Left cardiac atrium (tissue), 4 donors: ENCODE data around the gene NELFB. TPM values are rescaled to one million over a fixed set of nuclear protein-coding genes. Genes with fewer than 3 reads are reported as not detected.
"Not testable (repeated sequence)": the region's sequence is repeated elsewhere in the genome, so short reads cannot be mapped to it uniquely, and the experiment has no call there.

Source experiments
- ATAC-seq, 2 donors: fragments of 200-7000 bp; cut with Tn5 transposase; one replicate each; pipeline ENCODE4 v1.9.1; 2020; ENCODE audit warnings: mild to moderate bottlenecking in 2 of 2, moderate library complexity in 2 of 2
- DNase-seq: peaks from one replicate; pipeline ENCODE4 v3.0.0-alpha.2; 2020
- intact Hi-C, 2 donors: fragments of 100-400 bp; cut with DNase I; formaldehyde crosslinking; loops; one replicate each; pipeline versions ENCODE4 v1.14.1 to v1.15.1; 2022 to 2023
- total RNA-seq, 2 donors: library from RNA; stranded (reverse); fragmentation: NEBNext Ultra II Directional; extraction: Animal tissue kit (Norgen Biotek cat#: 25700); gene quantifications; one replicate each; pipeline ENCODE4 v1.2.1, GENCODE V29; 2021
- donor health status: DM: no; HTN: yes; CAD: no.
- donor health status: DM: no; HTN: yes; CAD: no; lungs with severe emphysema.
- donor health status: DM: yes; HTN: yes; CAD: no.
- donor health status: Dilated cardiomyopathy.

Gene NELFB
- total RNA-seq, 2 donors from 2014 or later = 35.1 to 38.1 TPM

- DNase-seq, intact Hi-C loops, ATAC-seq: not testable (repeated sequence)
These were observed 11.9 kb upstream of the NELFB start for GRCh38 chr9:137243266-137243625.

GRCh38 chr9:137243626-137244485, 11.3 kb upstream of the NELFB start:
- intact Hi-C loops = no loop called here
- DNase-seq (no peak), ATAC-seq (no peak)

- intact Hi-C loops = no loop called here
- DNase-seq (no peak), ATAC-seq (no peak)
These were observed 10.4 kb upstream of the NELFB start for GRCh38 chr9:137244486-137245449.

GRCh38 chr9:137245450-137246421, 9.4 kb upstream of the NELFB start:
- DNase-seq (no peak), ATAC-seq (no peak)
- intact Hi-C loops = no loop called here

GRCh38 chr9:137247135-137247915, 7.8 kb upstream of the NELFB start:
- ATAC-seq (no peak), DNase-seq (no peak)
- intact Hi-C loops = no loop called here

GRCh38 chr9:137247916-137248175, 7.3 kb upstream of the NELFB start:
- intact Hi-C loops = no loop called here
- DNase-seq = no peak
- no peak for ATAC-seq

GRCh38 chr9:137250329-137251193, 4.6 kb upstream of the NELFB start:
- ATAC-seq = peak in 1 of 2 donors; percentile 5
- intact Hi-C loops = no loop called here
- no peak for DNase-seq

GRCh38 chr9:137251194-137251461, 4.0 kb upstream of the NELFB start, which contains the start of gene STPG3:
Gene STPG3 (plus strand): TSS chr9:137251286. CDS start chr9:137251287, 1 bp downstream.
- DNase-seq (no peak), ATAC-seq (no peak)
- intact Hi-C loops = no loop called here

- DNase-seq = no peak
- ATAC-seq = no peak
- intact Hi-C loops = no loop called here
These were observed 3.4 kb upstream of the NELFB start for GRCh38 chr9:137251490-137252268.

- ATAC-seq (no peak), DNase-seq (no peak)
- intact Hi-C loops = no loop called here
These were observed 2.3 kb upstream of the NELFB start for GRCh38 chr9:137252555-137253506.

GRCh38 chr9:137253717-137254623, 1.2 kb upstream of the NELFB start:
- intact Hi-C loops = no loop called here
- peak in 1 of 2 donors; percentile 0 for ATAC-seq
- DNase-seq = no peak

- peak; percentile 6 to 33 for ATAC-seq
- no peak for DNase-seq
- intact Hi-C loops = no loop called here
These were observed 454 bp downstream of the NELFB start for GRCh38 chr9:137255448-137256114.

- ATAC-seq (no peak), DNase-seq (no peak)
- intact Hi-C loops = no loop called here
These were observed 1.2 kb downstream of the NELFB start for GRCh38 chr9:137256362-137256761.

GRCh38 chr9:137256856-137257255, 1.7 kb downstream of the NELFB start:
- DNase-seq (no peak), ATAC-seq (no peak)
- intact Hi-C loops = no loop called here
